ENCODE data around the gene LRIT1.
"Not testable (repeated sequence)": the region's sequence is repeated elsewhere in the genome, so short reads cannot be mapped to it uniquely, and the experiment has no call there.

Gene LRIT1

GRCh38 chr10:84241185-84241790 is at the start of gene LRIT1:
Gene LRIT1 (minus strand): TSS chr10:84241546. CDS start chr10:84241439, 107 bp downstream.
- DNase-seq (ENCODE audit: low read depth) = no peak
- TF ChIP-seq, protein P1, sequence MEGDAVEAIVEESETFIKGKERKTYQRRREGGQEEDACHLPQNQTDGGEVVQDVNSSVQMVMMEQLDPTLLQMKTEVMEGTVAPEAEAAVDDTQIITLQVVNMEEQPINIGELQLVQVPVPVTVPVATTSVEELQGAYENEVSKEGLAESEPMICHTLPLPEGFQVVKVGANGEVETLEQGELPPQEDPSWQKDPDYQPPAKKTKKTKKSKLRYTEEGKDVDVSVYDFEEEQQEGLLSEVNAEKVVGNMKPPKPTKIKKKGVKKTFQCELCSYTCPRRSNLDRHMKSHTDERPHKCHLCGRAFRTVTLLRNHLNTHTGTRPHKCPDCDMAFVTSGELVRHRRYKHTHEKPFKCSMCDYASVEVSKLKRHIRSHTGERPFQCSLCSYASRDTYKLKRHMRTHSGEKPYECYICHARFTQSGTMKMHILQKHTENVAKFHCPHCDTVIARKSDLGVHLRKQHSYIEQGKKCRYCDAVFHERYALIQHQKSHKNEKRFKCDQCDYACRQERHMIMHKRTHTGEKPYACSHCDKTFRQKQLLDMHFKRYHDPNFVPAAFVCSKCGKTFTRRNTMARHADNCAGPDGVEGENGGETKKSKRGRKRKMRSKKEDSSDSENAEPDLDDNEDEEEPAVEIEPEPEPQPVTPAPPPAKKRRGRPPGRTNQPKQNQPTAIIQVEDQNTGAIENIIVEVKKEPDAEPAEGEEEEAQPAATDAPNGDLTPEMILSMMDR (IDR thresholded peaks at IDR 0.05; ENCODE audit: insufficient read depth, low read depth, low read length, missing control alignments) = no peak

GRCh38 chr10:84290235-84290634 is 48.9 kb upstream of the LRIT1 start:
- no peak overlapping the region for H3K4me3 ChIP-seq (ENCODE audit: low read depth, low read length)
- no peak for DNase-seq (ENCODE audit: low read depth)
- TF ChIP-seq, protein P1 (IDR thresholded peaks at IDR 0.05; ENCODE audit: insufficient read depth, low read depth, low read length, missing control alignments) = no peak

More at GRCh38 chr10:84241185-84241790, at the start of gene LRIT1:
- H3K4me3 ChIP-seq (ENCODE audit: low read depth, low read length) = no peak within 1 kb of the TSS

- no peak overlapping the region for H3K4me3 ChIP-seq (ENCODE audit: low read depth, low read length)
- DNase-seq (ENCODE audit: low read depth) = no peak
- TF ChIP-seq, protein P1 (IDR thresholded peaks at IDR 0.05; ENCODE audit: insufficient read depth, low read depth, low read length, missing control alignments) = no peak
Measured at GRCh38 chr10:84289521-84290200, 48.3 kb upstream of the LRIT1 start.

- DNase-seq (ENCODE audit: low read depth) = no peak
- H3K4me3 ChIP-seq (ENCODE audit: low read depth, low read length) = no peak overlapping the region
- TF ChIP-seq, protein P1 (IDR thresholded peaks at IDR 0.05; ENCODE audit: insufficient read depth, low read depth, low read length, missing control alignments) = no peak
Measured at GRCh38 chr10:84288151-84288550, 46.8 kb upstream of the LRIT1 start.

DNA sequence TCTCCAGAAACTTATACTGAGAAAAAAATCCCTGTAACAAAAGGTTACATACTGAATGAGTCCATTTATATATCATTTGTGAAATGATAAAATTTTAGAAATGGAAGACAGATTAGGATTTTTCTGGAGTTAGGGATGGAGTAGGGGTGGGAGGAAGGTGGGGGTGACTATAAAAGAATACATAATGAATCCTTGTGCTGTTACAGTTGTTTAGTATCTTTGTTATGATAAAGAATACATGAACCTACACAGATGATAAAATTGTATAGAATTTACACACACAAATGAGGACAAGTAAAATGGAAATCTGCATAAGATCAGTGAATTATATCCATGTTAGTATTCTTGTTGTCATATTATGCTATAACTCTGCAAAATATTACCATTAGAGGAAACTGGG is 45.3 kb upstream of the LRIT1 start:
- no peak overlapping the region for H3K4me3 ChIP-seq (ENCODE audit: low read depth, low read length)
- no peak for DNase-seq (ENCODE audit: low read depth)
- TF ChIP-seq, protein P1 (IDR thresholded peaks at IDR 0.05; ENCODE audit: insufficient read depth, low read depth, low read length, missing control alignments) = no peak

GRCh38 chr10:84279876-84280475 is 38.6 kb upstream of the LRIT1 start:
- not testable (repeated sequence) for DNase-seq (ENCODE audit: low read depth); H3K4me3 ChIP-seq (ENCODE audit: low read depth, low read length)

GRCh38 chr10:84270708-84271107 is 29.4 kb upstream of the LRIT1 start:
- no peak overlapping the region for H3K4me3 ChIP-seq (ENCODE audit: low read depth, low read length)
- no peak for DNase-seq (ENCODE audit: low read depth)
- TF ChIP-seq, protein P1 (IDR thresholded peaks at IDR 0.05; ENCODE audit: insufficient read depth, low read depth, low read length, missing control alignments) = no peak
